Measurements from ENCODE around the gene ASF1B.
A peak's percentile ranks its signal among the peaks of the same experiment; 100 is the strongest.

ASF1B gene

GRCh38 chr19:14073261-14073924 lies 63.0 kb downstream of the ASF1B start:
- TF ChIP-seq CTCF (IDR thresholded peaks at IDR 0.05; ENCODE audit: control extremely low read depth, extremely low read depth, low read depth, missing control alignments): peak; percentile 90
- ChIA-PET POLR2A (interaction anchor here (0.5 kb wide), 1 partner anchor 1765 kb away, joined by 10 read pairs; no protein-coding TSS in a partner anchor), CTCF (interaction anchor here (0.6 to 6.9 kb wide), 29 partner anchors 9 to 300 kb away, joined by 3 to 106 read pairs (median 5); partner anchors contain the start of genes ASF1B, C19orf53, IL27RA and NANOS3)
- peak; percentile 83 for DNase-seq (ENCODE audit: extremely low spot score)

GRCh38 chr19:14072535-14073260 lies 63.7 kb downstream of the ASF1B start, which contains the start of gene MISP3:
Gene MISP3, plus strand, starts transcription at chr19:14072786. Its CDS starts 524 bp downstream, at chr19:14073310.
- CTCF ChIA-PET: interaction anchor here (0.6 to 6.9 kb wide), 33 partner anchors 9 to 299 kb away, joined by 3 to 106 read pairs (median 4); partner anchors contain the start of genes ASF1B, C19orf53, IL27RA and NANOS3
- POLR2A ChIA-PET: no interaction called here
- TF ChIP-seq CTCF (IDR thresholded peaks at IDR 0.05; ENCODE audit: control extremely low read depth, extremely low read depth, low read depth, missing control alignments): no peak
- DNase-seq (ENCODE audit: extremely low spot score): peak; percentile 65

GRCh38 chr19:14070268-14071050 lies 65.9 kb downstream of the ASF1B start:
- CTCF ChIA-PET: interaction anchor here (1.1 to 6.9 kb wide), 17 partner anchors 12 to 481 kb away, joined by 3 to 106 read pairs (median 7); partner anchors contain the start of genes ASF1B, IL27RA and PALM3
- POLR2A ChIA-PET: no interaction called here
- no peak for DNase-seq (ENCODE audit: extremely low spot score)
- no peak for TF ChIP-seq CTCF (IDR thresholded peaks at IDR 0.05; ENCODE audit: control extremely low read depth, extremely low read depth, low read depth, missing control alignments)

Measured in GM10248 (cell line).